Loucy (cell line): ENCODE results near the gene ATRNL1.
"Not testable (repeated sequence)": the region's sequence is repeated elsewhere in the genome, so short reads cannot be mapped to it uniquely, and the experiment has no call there.

Source experiments
- H2AFZ ChIP-seq: fragments of 200-600 bp; sonication (generic); 2 replicates; pipeline ENCODE4 v1.6.0; 2016; ENCODE audit warnings: antibody characterized with exemption, mild to moderate bottlenecking, low read length, moderate library complexity
- H3F3A ChIP-seq: fragments of 200-600 bp; 2 replicates; pipeline ENCODE4 v1.6.0; 2016; ENCODE audit warnings: antibody characterized with exemption, low read depth, mild to moderate bottlenecking
- H3K27me3 ChIP-seq: fragments of 200-600 bp; sonication (generic); 2 replicates; pipeline ENCODE4 v1.6.1; 2014; ENCODE audit warnings: low read length, mild to moderate bottlenecking; ENCODE audit not compliant: insufficient read depth, poor library complexity, severe bottlenecking
- H3K36me3 ChIP-seq: fragments of 200-600 bp; sonication (generic); 2 replicates; pipeline ENCODE4 v1.6.1; 2016; ENCODE audit warnings: low read length; ENCODE audit not compliant: insufficient read depth
- H3K4me1 ChIP-seq: fragments of 200-600 bp; sonication (generic); 2 replicates; pipeline ENCODE4 v1.5.1; 2014; ENCODE audit warnings: low read length, mild to moderate bottlenecking; ENCODE audit not compliant: insufficient read depth, poor library complexity, severe bottlenecking
- H3K4me2 ChIP-seq: fragments of 200-600 bp; sonication (generic); 2 replicates; pipeline ENCODE4 v1.6.0; 2014; ENCODE audit warnings: antibody characterized with exemption, low read length, low read depth, mild to moderate bottlenecking; ENCODE audit not compliant: poor library complexity, severe bottlenecking
- H3K4me3 ChIP-seq: fragments of 200-600 bp; sonication (generic); 2 replicates; pipeline ENCODE4 v1.5.1; 2014; ENCODE audit warnings: low read length, mild to moderate bottlenecking, mixed read lengths; ENCODE audit not compliant: poor library complexity, severe bottlenecking
- H3K79me2 ChIP-seq: fragments of 200-600 bp; sonication (generic); 2 replicates; pipeline ENCODE4 v1.6.1; 2014; ENCODE audit warnings: low read length; ENCODE audit not compliant: insufficient read depth
- H3K9ac ChIP-seq: fragments of 200-600 bp; sonication (generic); 2 replicates; pipeline ENCODE4 v1.6.0; 2014; ENCODE audit warnings: mild to moderate bottlenecking, low read depth, low read length, moderate library complexity; ENCODE audit not compliant: poor library complexity, severe bottlenecking
- H3K9me2 ChIP-seq: fragments of 200-600 bp; sonication (generic); replicated peaks from 2 replicates; pipeline ENCODE4 v1.6.1; 2016; ENCODE audit warnings: low read depth, low read length, mixed read lengths
- H3K9me3 ChIP-seq: fragments of 200-600 bp; sonication (generic); 2 replicates; pipeline ENCODE4 v1.6.1; 2014; ENCODE audit warnings: mild to moderate bottlenecking, antibody characterized with exemption, low read length, low read depth; ENCODE audit not compliant: insufficient read depth
- H4K20me1 ChIP-seq: fragments of 200-600 bp; sonication (generic); 2 replicates; pipeline ENCODE4 v1.6.0; 2014; ENCODE audit warnings: antibody characterized with exemption, low read length, mild to moderate bottlenecking; ENCODE audit not compliant: insufficient read depth, poor library complexity, severe bottlenecking
- EZH2phosphoT487 ChIP-seq: fragments of 200-600 bp; IDR thresholded peaks from 2 replicates; pipeline ENCODE4 v1.6.1; 2018; ENCODE audit warnings: antibody characterized with exemption, mild to moderate bottlenecking, moderate library complexity, borderline replicate concordance
- TF ChIP-seq, protein P1 (sequence below): fragments of 200-600 bp; sonication (generic); conservative IDR thresholded peaks from 2 replicates; pipeline ENCODE4 v1.5.1; 2014; ENCODE audit warnings: mild to moderate bottlenecking, antibody characterized with exemption, low read length

Gene ATRNL1

DNA sequence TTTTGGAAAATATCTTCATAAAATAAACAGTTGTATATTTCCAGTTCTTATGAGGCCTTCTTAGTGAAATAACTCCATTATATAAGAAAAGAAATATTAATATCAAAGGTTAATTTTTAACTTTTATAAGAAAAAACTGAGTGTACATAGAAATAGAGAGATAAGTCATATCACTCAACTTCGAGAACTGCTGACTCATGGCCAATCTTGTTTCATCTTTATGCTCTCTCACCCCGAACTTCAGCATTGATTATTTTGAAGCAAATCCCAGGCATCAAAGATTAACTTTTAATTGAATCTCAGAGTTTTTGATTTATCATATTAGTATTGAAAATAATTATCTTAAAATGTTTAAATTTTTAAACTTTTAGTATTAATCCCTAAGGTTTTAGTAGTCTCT lies 652.8 kb downstream of the ATRNL1 start:
- Histone ChIP-seq H3K4me3 (no peak overlapping the region), H2AFZ (no peak overlapping the region), H3K9me3 (no peaks in the 10 kb centered on the region), H3K79me2 (no peaks in the 10 kb centered on the region), H3F3A (no peaks in the 10 kb centered on the region), H3K4me2 (no peak overlapping the region), H3K36me3 (no peaks in the 10 kb centered on the region), H3K9me2 (no peaks in the 10 kb centered on the region), H3K27me3 (no peaks in the 10 kb centered on the region), H3K4me1 (no peaks in the 10 kb centered on the region), H3K9ac (no peak overlapping the region), H4K20me1 (no peaks in the 10 kb centered on the region)
- no peak for TF ChIP-seq EZH2phosphoT487
- TF ChIP-seq, protein P1, sequence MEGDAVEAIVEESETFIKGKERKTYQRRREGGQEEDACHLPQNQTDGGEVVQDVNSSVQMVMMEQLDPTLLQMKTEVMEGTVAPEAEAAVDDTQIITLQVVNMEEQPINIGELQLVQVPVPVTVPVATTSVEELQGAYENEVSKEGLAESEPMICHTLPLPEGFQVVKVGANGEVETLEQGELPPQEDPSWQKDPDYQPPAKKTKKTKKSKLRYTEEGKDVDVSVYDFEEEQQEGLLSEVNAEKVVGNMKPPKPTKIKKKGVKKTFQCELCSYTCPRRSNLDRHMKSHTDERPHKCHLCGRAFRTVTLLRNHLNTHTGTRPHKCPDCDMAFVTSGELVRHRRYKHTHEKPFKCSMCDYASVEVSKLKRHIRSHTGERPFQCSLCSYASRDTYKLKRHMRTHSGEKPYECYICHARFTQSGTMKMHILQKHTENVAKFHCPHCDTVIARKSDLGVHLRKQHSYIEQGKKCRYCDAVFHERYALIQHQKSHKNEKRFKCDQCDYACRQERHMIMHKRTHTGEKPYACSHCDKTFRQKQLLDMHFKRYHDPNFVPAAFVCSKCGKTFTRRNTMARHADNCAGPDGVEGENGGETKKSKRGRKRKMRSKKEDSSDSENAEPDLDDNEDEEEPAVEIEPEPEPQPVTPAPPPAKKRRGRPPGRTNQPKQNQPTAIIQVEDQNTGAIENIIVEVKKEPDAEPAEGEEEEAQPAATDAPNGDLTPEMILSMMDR = no peak

DNA sequence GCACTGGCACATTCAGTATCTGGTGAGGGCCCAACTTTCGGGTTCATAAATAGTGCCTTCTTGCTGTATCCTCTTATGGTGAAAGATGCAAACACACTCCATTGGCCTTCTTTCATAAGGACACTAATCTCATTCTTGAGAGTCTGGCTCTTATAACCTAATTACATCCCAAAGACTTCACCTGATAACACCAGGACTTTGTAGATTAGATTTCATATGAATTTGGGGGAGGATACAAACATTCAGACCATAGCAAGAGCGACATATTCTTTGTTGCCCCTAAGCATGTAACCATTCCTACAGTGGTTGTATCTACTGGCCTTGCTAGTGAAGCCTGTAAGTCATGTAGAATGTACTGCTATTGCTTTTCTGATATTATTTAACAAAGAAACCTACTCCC lies 654.6 kb downstream of the ATRNL1 start:
- TF ChIP-seq EZH2phosphoT487 = no peak
- TF ChIP-seq, protein P1 = no peak

GRCh38 chr10:115758488-115758887 lies 665.3 kb downstream of the ATRNL1 start:
- not testable (repeated sequence) for H3K79me2 ChIP-seq, H2AFZ ChIP-seq, H3K36me3 ChIP-seq, H3K9me3 ChIP-seq, H3K9ac ChIP-seq, H3K4me3 ChIP-seq, H3K27me3 ChIP-seq, H3F3A ChIP-seq, H3K4me2 ChIP-seq, H3K4me1 ChIP-seq, H4K20me1 ChIP-seq, H3K9me2 ChIP-seq

More for the DNA sequence above, 654.6 kb downstream of the ATRNL1 start:
- H4K20me1 ChIP-seq = no peaks in the 10 kb centered on the region
- H3K4me2 ChIP-seq = no peak overlapping the region
- H3K4me1 ChIP-seq = no peaks in the 10 kb centered on the region
- H3K36me3 ChIP-seq = no peaks in the 10 kb centered on the region
- no peak overlapping the region for H2AFZ ChIP-seq
- H3F3A ChIP-seq = no peaks in the 10 kb centered on the region
- H3K4me3 ChIP-seq = no peak overlapping the region
- H3K9me2 ChIP-seq = no peaks in the 10 kb centered on the region
- no peak overlapping the region for H3K9ac ChIP-seq
- no peaks in the 10 kb centered on the region for H3K27me3 ChIP-seq
- no peaks in the 10 kb centered on the region for H3K9me3 ChIP-seq
- H3K79me2 ChIP-seq = no peaks in the 10 kb centered on the region

DNA sequence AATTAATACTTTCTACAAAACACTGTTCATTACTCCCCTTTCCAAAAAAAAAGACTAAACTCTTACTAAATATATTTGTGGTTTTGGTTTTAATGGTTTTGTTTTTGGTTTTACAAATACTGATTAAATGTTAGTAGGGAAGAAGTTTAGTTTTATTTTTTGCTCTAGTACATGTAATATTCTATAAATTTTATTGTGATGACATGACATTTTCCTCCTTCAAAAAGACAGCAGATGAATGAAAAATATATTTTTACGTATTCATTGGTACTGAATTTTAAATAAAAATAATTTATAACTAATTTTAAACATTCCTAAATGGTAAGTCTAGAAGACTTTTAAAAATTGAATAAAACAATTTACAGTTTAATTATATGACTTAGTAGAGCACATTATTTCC lies 667.0 kb downstream of the ATRNL1 start:
- no peak overlapping the region for H3K9ac ChIP-seq
- no peak overlapping the region for H3K4me2 ChIP-seq
- TF ChIP-seq EZH2phosphoT487 = no peak
- TF ChIP-seq, protein P1 = no peak

More for the DNA sequence above, 667.0 kb downstream of the ATRNL1 start:
- no peak overlapping the region for H3K4me3 ChIP-seq
- H3K9me2 ChIP-seq = no peaks in the 10 kb centered on the region
- no peaks in the 10 kb centered on the region for H4K20me1 ChIP-seq
- no peaks in the 10 kb centered on the region for H3K27me3 ChIP-seq
- H2AFZ ChIP-seq = no peak overlapping the region
- no peaks in the 10 kb centered on the region for H3K79me2 ChIP-seq
- no peaks in the 10 kb centered on the region for H3K9me3 ChIP-seq
- no peaks in the 10 kb centered on the region for H3K4me1 ChIP-seq
- H3F3A ChIP-seq = no peaks in the 10 kb centered on the region
- no peaks in the 10 kb centered on the region for H3K36me3 ChIP-seq
